ENCODE measurements around the gene OR8B4.

The OR8B4 gene

GRCh38 chr11:124424384-124424921 lies at the start of gene OR8B4:
TSS of gene OR8B4 (minus strand) at chr11:124424871. CDS start at chr11:124424871, 0 bp downstream.
- DNase-seq (ENCODE audit: low read depth, low spot score), result no peak
- Histone ChIP-seq H3K27me3 (ENCODE audit: insufficient read depth, insufficient read length) (no peaks in the 10 kb centered on the region), H3K4me1 (ENCODE audit: insufficient read depth, insufficient read length) (no peaks in the 10 kb centered on the region), H3K9ac (ENCODE audit: insufficient read length, low read depth) (no peak within 1 kb of the TSS), H3K36me3 (ENCODE audit: insufficient read depth, insufficient read length, low read length) (no peaks in the 10 kb centered on the region), H3K9me3 (ENCODE audit: insufficient read depth, low read length) (no peaks in the 10 kb centered on the region), H3K4me3 (ENCODE audit: insufficient read length, low read depth) (no peak within 1 kb of the TSS)
- no peak for TF ChIP-seq SUZ12 (IDR thresholded peaks at IDR 0.05; ENCODE audit: extremely low read depth, insufficient read depth, insufficient read length)
- TF ChIP-seq YY1 (IDR thresholded peaks at IDR 0.05; ENCODE audit: insufficient read depth, insufficient read length), result no peak
- TF ChIP-seq ZNF274 (IDR thresholded peaks at IDR 0.05; ENCODE audit: low read depth, low read length), result no peak

- Histone ChIP-seq H3K9me3 (ENCODE audit: insufficient read depth, low read length) (no peaks in the 10 kb centered on the region), H3K9ac (ENCODE audit: insufficient read length, low read depth) (no peak overlapping the region), H3K36me3 (ENCODE audit: insufficient read depth, insufficient read length, low read length) (no peaks in the 10 kb centered on the region), H3K27me3 (ENCODE audit: insufficient read depth, insufficient read length) (no peaks in the 10 kb centered on the region), H3K4me3 (ENCODE audit: insufficient read length, low read depth) (no peak overlapping the region), H3K4me1 (ENCODE audit: insufficient read depth, insufficient read length) (no peaks in the 10 kb centered on the region)
- DNase-seq (ENCODE audit: low read depth, low spot score), result no peak
- TF ChIP-seq SUZ12 (IDR thresholded peaks at IDR 0.05; ENCODE audit: extremely low read depth, insufficient read depth, insufficient read length) (no peak), YY1 (IDR thresholded peaks at IDR 0.05; ENCODE audit: insufficient read depth, insufficient read length) (no peak), ZNF274 (IDR thresholded peaks at IDR 0.05; ENCODE audit: low read depth, low read length) (no peak)
Observed at GRCh38 chr11:124474079-124474478, 49.4 kb upstream of the OR8B4 start.

- no peaks in the 10 kb centered on the region for H3K27me3 ChIP-seq (ENCODE audit: insufficient read depth, insufficient read length)
- no peak for TF ChIP-seq SUZ12 (IDR thresholded peaks at IDR 0.05; ENCODE audit: extremely low read depth, insufficient read depth, insufficient read length)
- no peak for TF ChIP-seq YY1 (IDR thresholded peaks at IDR 0.05; ENCODE audit: insufficient read depth, insufficient read length)
- no peak for TF ChIP-seq ZNF274 (IDR thresholded peaks at IDR 0.05; ENCODE audit: low read depth, low read length)
- no peak for DNase-seq (ENCODE audit: low read depth, low spot score)
- no peak overlapping the region for H3K4me3 ChIP-seq (ENCODE audit: insufficient read length, low read depth)
- H3K9ac ChIP-seq (ENCODE audit: insufficient read length, low read depth), result no peak overlapping the region
- no peaks in the 10 kb centered on the region for H3K4me1 ChIP-seq (ENCODE audit: insufficient read depth, insufficient read length)
- H3K9me3 ChIP-seq (ENCODE audit: insufficient read depth, low read length), result no peaks in the 10 kb centered on the region
- no peaks in the 10 kb centered on the region for H3K36me3 ChIP-seq (ENCODE audit: insufficient read depth, insufficient read length, low read length)
Observed at GRCh38 chr11:124473476-124473875, 48.8 kb upstream of the OR8B4 start.

- Histone ChIP-seq H3K27me3 (ENCODE audit: insufficient read depth, insufficient read length) (no peaks in the 10 kb centered on the region), H3K36me3 (ENCODE audit: insufficient read depth, insufficient read length, low read length) (no peaks in the 10 kb centered on the region), H3K9ac (ENCODE audit: insufficient read length, low read depth) (no peak overlapping the region), H3K9me3 (ENCODE audit: insufficient read depth, low read length) (no peaks in the 10 kb centered on the region), H3K4me1 (ENCODE audit: insufficient read depth, insufficient read length) (no peaks in the 10 kb centered on the region), H3K4me3 (ENCODE audit: insufficient read length, low read depth) (no peak overlapping the region)
- DNase-seq (ENCODE audit: low read depth, low spot score), result no peak
- TF ChIP-seq YY1 (IDR thresholded peaks at IDR 0.05; ENCODE audit: insufficient read depth, insufficient read length) (no peak), SUZ12 (IDR thresholded peaks at IDR 0.05; ENCODE audit: extremely low read depth, insufficient read depth, insufficient read length) (no peak), ZNF274 (IDR thresholded peaks at IDR 0.05; ENCODE audit: low read depth, low read length) (no peak)
Observed at GRCh38 chr11:124470561-124471227, 46.0 kb upstream of the OR8B4 start.

- no peak for DNase-seq (ENCODE audit: low read depth, low spot score)
- H3K36me3 ChIP-seq (ENCODE audit: insufficient read depth, insufficient read length, low read length), result no peaks in the 10 kb centered on the region
Observed at GRCh38 chr11:124467381-124467927, 42.8 kb upstream of the OR8B4 start.

GRCh38 chr11:124465368-124465767 lies 40.7 kb upstream of the OR8B4 start:
- H3K4me1 ChIP-seq (ENCODE audit: insufficient read depth, insufficient read length), result no peaks in the 10 kb centered on the region
- no peak for TF ChIP-seq ZNF274 (IDR thresholded peaks at IDR 0.05; ENCODE audit: low read depth, low read length)
- TF ChIP-seq SUZ12 (IDR thresholded peaks at IDR 0.05; ENCODE audit: extremely low read depth, insufficient read depth, insufficient read length), result no peak

More at GRCh38 chr11:124467381-124467927, 42.8 kb upstream of the OR8B4 start:
- no peak for TF ChIP-seq ZNF274 (IDR thresholded peaks at IDR 0.05; ENCODE audit: low read depth, low read length)
- TF ChIP-seq SUZ12 (IDR thresholded peaks at IDR 0.05; ENCODE audit: extremely low read depth, insufficient read depth, insufficient read length), result no peak
- no peak for TF ChIP-seq YY1 (IDR thresholded peaks at IDR 0.05; ENCODE audit: insufficient read depth, insufficient read length)
- no peak overlapping the region for H3K4me3 ChIP-seq (ENCODE audit: insufficient read length, low read depth)
- no peak overlapping the region for H3K9ac ChIP-seq (ENCODE audit: insufficient read length, low read depth)
- H3K9me3 ChIP-seq (ENCODE audit: insufficient read depth, low read length), result no peaks in the 10 kb centered on the region
- no peaks in the 10 kb centered on the region for H3K4me1 ChIP-seq (ENCODE audit: insufficient read depth, insufficient read length)
- no peaks in the 10 kb centered on the region for H3K27me3 ChIP-seq (ENCODE audit: insufficient read depth, insufficient read length)

GRCh38 chr11:124463990-124464389 lies 39.3 kb upstream of the OR8B4 start:
- no peaks in the 10 kb centered on the region for H3K27me3 ChIP-seq (ENCODE audit: insufficient read depth, insufficient read length)
- H3K4me3 ChIP-seq (ENCODE audit: insufficient read length, low read depth), result no peak overlapping the region
- no peak overlapping the region for H3K9ac ChIP-seq (ENCODE audit: insufficient read length, low read depth)
- no peaks in the 10 kb centered on the region for H3K4me1 ChIP-seq (ENCODE audit: insufficient read depth, insufficient read length)
- DNase-seq (ENCODE audit: low read depth, low spot score), result no peak
- no peaks in the 10 kb centered on the region for H3K36me3 ChIP-seq (ENCODE audit: insufficient read depth, insufficient read length, low read length)
- H3K9me3 ChIP-seq (ENCODE audit: insufficient read depth, low read length), result no peaks in the 10 kb centered on the region
- TF ChIP-seq YY1 (IDR thresholded peaks at IDR 0.05; ENCODE audit: insufficient read depth, insufficient read length) (no peak), SUZ12 (IDR thresholded peaks at IDR 0.05; ENCODE audit: extremely low read depth, insufficient read depth, insufficient read length) (no peak), ZNF274 (IDR thresholded peaks at IDR 0.05; ENCODE audit: low read depth, low read length) (no peak)

More at GRCh38 chr11:124465368-124465767, 40.7 kb upstream of the OR8B4 start:
- H3K27me3 ChIP-seq (ENCODE audit: insufficient read depth, insufficient read length), result no peaks in the 10 kb centered on the region
- no peaks in the 10 kb centered on the region for H3K36me3 ChIP-seq (ENCODE audit: insufficient read depth, insufficient read length, low read length)
- no peak overlapping the region for H3K9ac ChIP-seq (ENCODE audit: insufficient read length, low read depth)
- H3K4me3 ChIP-seq (ENCODE audit: insufficient read length, low read depth), result no peak overlapping the region
- H3K9me3 ChIP-seq (ENCODE audit: insufficient read depth, low read length), result no peaks in the 10 kb centered on the region
- DNase-seq (ENCODE audit: low read depth, low spot score), result no peak

Data from NT2/D1 (cell line).